A673 (cell line): ENCODE results near the gene TTC7B. TPM values are rescaled to one million over a fixed set of nuclear protein-coding genes. Genes with fewer than 3 reads are reported as not detected.

Experiments
- BruUV-seq: library from RNA; stranded (reverse); fragments of 400-500 nt; replicated peaks from 2 replicates; lab custom pipeline; 2021; lab: Mats Ljungman, UMichigan
- CTCF ChIA-PET: fragments of 300-600 bp; sonication (Branson Sonifier 250); formaldehyde crosslinking; loops from one replicate; lab custom pipeline; 2022; ENCODE audit warnings: antibody characterized with exemption; lab: Charles Lee
- POLR2A ChIA-PET: fragments of 300-600 bp; sonication (Branson Sonifier 250); formaldehyde crosslinking; loops from one replicate; lab custom pipeline; 2022; ENCODE audit warnings: antibody characterized with exemption; ENCODE audit not compliant: low non-redundant PET; lab: Charles Lee
- DNase-seq: peaks from one replicate; pipeline ENCODE4 v3.0.0-alpha.2; 2015; ENCODE audit warnings: low spot score
- H3K27ac ChIP-seq: fragments of 200-600 bp; sonication (generic); 2 replicates; pipeline ENCODE4 v1.5.1; 2016; ENCODE audit warnings: mixed run types, low read depth, mild to moderate bottlenecking, mixed read lengths, antibody characterized with exemption, low read length; ENCODE audit not compliant: poor library complexity, severe bottlenecking
- H3K27me3 ChIP-seq: fragments of 200-600 bp; sonication (generic); replicated peaks from 2 replicates; pipeline ENCODE4 v1.6.1; 2017; ENCODE audit warnings: mixed run types, low read depth, mild to moderate bottlenecking, mixed read lengths, antibody characterized with exemption, low read length; ENCODE audit not compliant: insufficient read depth, poor library complexity
- H3K36me3 ChIP-seq: fragments of 200-600 bp; sonication (generic); 2 replicates; pipeline ENCODE4 v1.6.1; 2016; ENCODE audit warnings: mixed run types, mild to moderate bottlenecking, mixed read lengths, antibody characterized with exemption, low read length; ENCODE audit not compliant: insufficient read depth, poor library complexity, severe bottlenecking
- H3K4me1 ChIP-seq: fragments of 200-600 bp; sonication (generic); 2 replicates; pipeline ENCODE4 v1.6.1; 2017; ENCODE audit warnings: mixed run types, mild to moderate bottlenecking, mixed read lengths, antibody characterized with exemption, low read length; ENCODE audit not compliant: insufficient read depth, poor library complexity, severe bottlenecking
- H3K4me3 ChIP-seq: fragments of 200-600 bp; sonication (generic); 2 replicates; pipeline ENCODE4 v1.5.1; 2016; ENCODE audit warnings: low read depth, mixed run types, mild to moderate bottlenecking, mixed read lengths, low read length; ENCODE audit not compliant: poor library complexity, severe bottlenecking
- H3K9me3 ChIP-seq: fragments of 200-600 bp; sonication (generic); 2 replicates; pipeline ENCODE4 v1.6.1; 2016; ENCODE audit warnings: mixed run types, low read depth, mild to moderate bottlenecking, mixed read lengths, antibody characterized with exemption, low read length; ENCODE audit not compliant: poor library complexity, severe bottlenecking
- EZH2 ChIP-seq: fragments of 200-600 bp; sonication (generic); IDR thresholded peaks from 2 replicates; pipeline ENCODE4 v1.6.1; 2017; ENCODE audit warnings: borderline replicate concordance, low read depth, mild to moderate bottlenecking, mixed read lengths, antibody characterized with exemption, low read length; ENCODE audit not compliant: poor library complexity, severe bottlenecking
- intact Hi-C: fragments of 100-400 bp; cut with micrococcal nuclease; formaldehyde crosslinking; loops from one replicate; pipeline ENCODE4 v1.10.0; 2022; ENCODE audit not compliant: unreplicated experiment
- total RNA-seq: library from RNA; stranded (reverse); gene quantifications from 2 replicates; pipeline ENCODE4 v1.2.3, GENCODE V29; 2021
- TF ChIP-seq, protein P1 (sequence below): fragments of 300-800, 200-600 bp; sonication (generic); conservative IDR thresholded peaks from 2 replicates; pipeline ENCODE4 v1.5.1; 2017; ENCODE audit warnings: low read depth, mild to moderate bottlenecking, antibody characterized with exemption, low read length, moderate library complexity, mixed read lengths

TTC7B gene
- total RNA-seq, 1 experiment from 2014 or later, result 39.2 TPM

DNA sequence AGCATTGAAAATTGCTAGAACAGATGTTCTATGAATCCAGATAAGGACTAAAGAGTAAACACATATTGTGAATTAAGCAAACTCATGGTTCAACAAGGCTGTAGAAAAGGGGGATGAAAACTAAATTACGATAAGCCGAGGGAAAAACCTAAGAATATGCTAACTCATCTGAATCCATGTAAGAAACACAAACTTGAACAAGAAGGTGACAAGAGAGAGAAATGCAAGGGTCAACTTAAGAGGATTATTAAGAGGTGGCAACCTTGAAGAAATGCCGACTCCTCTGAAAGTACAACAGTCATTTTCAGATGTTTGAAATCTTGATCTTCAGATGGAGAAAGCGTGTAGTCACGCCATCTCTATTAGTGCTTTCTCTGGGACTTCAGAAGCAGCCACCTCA, 128.6 kb downstream of the TTC7B start:
- ChIA-PET POLR2A (no interaction called here), CTCF (no interaction called here)
- intact Hi-C loops, result no loop called here

DNA sequence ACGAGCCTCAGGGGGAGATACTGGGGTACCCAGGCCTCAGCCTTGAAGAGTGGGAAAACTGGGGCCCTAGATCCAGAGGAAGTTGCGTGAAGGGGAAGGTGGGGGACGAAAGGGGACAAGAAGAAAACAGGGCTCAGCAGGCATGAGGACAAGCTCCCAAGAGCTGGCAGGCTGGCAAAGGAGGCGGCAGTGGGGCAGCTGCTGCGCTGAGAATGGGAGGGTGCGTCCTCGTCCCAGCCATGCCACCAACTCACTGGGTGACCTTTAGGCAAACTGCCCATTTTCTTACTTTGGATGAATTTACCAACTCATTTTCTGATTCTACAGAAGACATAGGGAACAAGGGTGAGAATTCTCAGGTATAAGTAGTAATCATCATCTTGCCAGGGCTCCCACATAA, 133.6 kb downstream of the TTC7B start:
- Histone ChIP-seq H3K27ac (no peak overlapping the region), H3K4me1 (peaks cover 23% of the 10 kb centered on the region), H3K4me3 (no peak overlapping the region), H3K27me3 (no peaks in the 10 kb centered on the region), H3K9me3 (no peaks in the 10 kb centered on the region), H3K36me3 (no peaks in the 10 kb centered on the region)
- no peak for TF ChIP-seq EZH2
- TF ChIP-seq, protein P1, sequence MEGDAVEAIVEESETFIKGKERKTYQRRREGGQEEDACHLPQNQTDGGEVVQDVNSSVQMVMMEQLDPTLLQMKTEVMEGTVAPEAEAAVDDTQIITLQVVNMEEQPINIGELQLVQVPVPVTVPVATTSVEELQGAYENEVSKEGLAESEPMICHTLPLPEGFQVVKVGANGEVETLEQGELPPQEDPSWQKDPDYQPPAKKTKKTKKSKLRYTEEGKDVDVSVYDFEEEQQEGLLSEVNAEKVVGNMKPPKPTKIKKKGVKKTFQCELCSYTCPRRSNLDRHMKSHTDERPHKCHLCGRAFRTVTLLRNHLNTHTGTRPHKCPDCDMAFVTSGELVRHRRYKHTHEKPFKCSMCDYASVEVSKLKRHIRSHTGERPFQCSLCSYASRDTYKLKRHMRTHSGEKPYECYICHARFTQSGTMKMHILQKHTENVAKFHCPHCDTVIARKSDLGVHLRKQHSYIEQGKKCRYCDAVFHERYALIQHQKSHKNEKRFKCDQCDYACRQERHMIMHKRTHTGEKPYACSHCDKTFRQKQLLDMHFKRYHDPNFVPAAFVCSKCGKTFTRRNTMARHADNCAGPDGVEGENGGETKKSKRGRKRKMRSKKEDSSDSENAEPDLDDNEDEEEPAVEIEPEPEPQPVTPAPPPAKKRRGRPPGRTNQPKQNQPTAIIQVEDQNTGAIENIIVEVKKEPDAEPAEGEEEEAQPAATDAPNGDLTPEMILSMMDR, result no peak
- DNase-seq, result no peak
- intact Hi-C loops, result no loop called here
- POLR2A ChIA-PET, result no interaction called here
- CTCF ChIA-PET, result no interaction called here
- no TSS peak for BruUV-seq

More for the DNA sequence above, 128.6 kb downstream of the TTC7B start:
- Histone ChIP-seq H3K27me3 (no peaks in the 10 kb centered on the region), H3K4me3 (no peak overlapping the region), H3K36me3 (no peaks in the 10 kb centered on the region), H3K9me3 (no peaks in the 10 kb centered on the region), H3K27ac (no peak overlapping the region), H3K4me1 (no peaks in the 10 kb centered on the region)
- DNase-seq, result no peak
- TF ChIP-seq EZH2, result no peak
- TF ChIP-seq, protein P1, result no peak
- BruUV-seq, result no TSS peak

DNA sequence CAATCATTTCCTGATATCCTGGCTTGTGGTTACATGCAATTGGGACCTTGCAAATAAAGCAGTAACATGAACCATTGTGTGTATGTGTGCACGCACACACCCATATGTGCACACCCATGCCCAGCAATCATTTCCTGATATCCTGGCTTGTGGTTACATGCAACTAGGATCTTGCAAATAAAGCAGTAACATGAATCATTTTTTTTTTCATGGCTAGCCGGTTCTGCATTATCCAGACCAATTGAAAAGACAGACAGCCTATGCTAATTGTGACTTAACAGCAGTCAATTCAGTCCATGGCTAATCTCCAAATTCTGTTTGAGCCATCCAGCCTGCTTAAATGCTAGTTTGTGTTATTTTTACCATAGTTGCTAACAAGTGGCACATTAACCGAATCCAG, 134.3 kb downstream of the TTC7B start:
- POLR2A ChIA-PET, result interaction anchor here (0.5 kb wide), 1 partner anchor 96 kb away, joined by 7 read pairs; no protein-coding TSS in a partner anchor
- H3K27ac ChIP-seq, result no peak overlapping the region

More for the DNA sequence above, 134.3 kb downstream of the TTC7B start:
- H3K4me1 ChIP-seq, result peaks cover 23% of the 10 kb centered on the region
- no peaks in the 10 kb centered on the region for H3K27me3 ChIP-seq
- H3K4me3 ChIP-seq, result no peak overlapping the region
- intact Hi-C loops, result no loop called here
- DNase-seq, result no peak
- H3K36me3 ChIP-seq, result no peaks in the 10 kb centered on the region
- BruUV-seq, result no TSS peak
- TF ChIP-seq, protein P1, result no peak
- TF ChIP-seq EZH2, result no peak
- no peaks in the 10 kb centered on the region for H3K9me3 ChIP-seq
- CTCF ChIA-PET, result no interaction called here
